AML-193 (cell line): ENCODE results near the gene MRC2.
A peak's percentile ranks its signal among the peaks of the same experiment; 100 is the strongest.
"Not testable (repeated sequence)": the region's sequence is repeated elsewhere in the genome, so short reads cannot be mapped to it uniquely, and the experiment has no call there.

Experiments
- DNase-seq, 2 experiments: peaks; one replicate each; lab custom pipeline; 2025; lab: John Stamatoyannopoulos, UW

MRC2 gene

GRCh38 chr17:62627219-62627903 lies at the start of gene MRC2:
MRC2 (plus strand) TSS chr17:62627670; CDS start chr17:62627803, 133 bp downstream.
- DNase-seq: peak in 1 of 2 experiments; percentile 21

- DNase-seq: no peak
Measured at GRCh38 chr17:62578757-62579487, 48.5 kb upstream of the MRC2 start.

- no peak for DNase-seq
Measured at GRCh38 chr17:62580947-62581346, 46.5 kb upstream of the MRC2 start.

GRCh38 chr17:62581764-62582163 lies 45.7 kb upstream of the MRC2 start:
- no peak for DNase-seq

GRCh38 chr17:62587554-62587953 lies 39.9 kb upstream of the MRC2 start:
- DNase-seq: no peak

GRCh38 chr17:62588109-62588508 lies 39.4 kb upstream of the MRC2 start:
- DNase-seq: no peak

GRCh38 chr17:62591333-62591732 lies 36.1 kb upstream of the MRC2 start:
- DNase-seq: no peak

GRCh38 chr17:62591822-62592221 lies 35.6 kb upstream of the MRC2 start:
- not testable (repeated sequence) for DNase-seq

- DNase-seq: no peak
Measured at GRCh38 chr17:62592341-62593099, 35.0 kb upstream of the MRC2 start.

GRCh38 chr17:62595484-62595883 lies 32.0 kb upstream of the MRC2 start:
- no peak for DNase-seq

- no peak for DNase-seq
Measured at GRCh38 chr17:62596662-62597061, 30.8 kb upstream of the MRC2 start.

GRCh38 chr17:62597150-62597549 lies 30.3 kb upstream of the MRC2 start:
- no peak for DNase-seq

- no peak for DNase-seq
Measured at GRCh38 chr17:62597920-62598319, 29.6 kb upstream of the MRC2 start.

GRCh38 chr17:62599964-62600657 lies 27.4 kb upstream of the MRC2 start:
- DNase-seq: no peak

GRCh38 chr17:62600805-62601204 lies 26.7 kb upstream of the MRC2 start:
- DNase-seq: no peak

GRCh38 chr17:62601471-62601870 lies 26.0 kb upstream of the MRC2 start:
- DNase-seq: no peak

- not testable (repeated sequence) for DNase-seq
Measured at GRCh38 chr17:62603783-62604182, 23.7 kb upstream of the MRC2 start.

- DNase-seq: no peak
Measured at GRCh38 chr17:62605588-62605987, 21.9 kb upstream of the MRC2 start.

GRCh38 chr17:62611292-62611691 lies 16.2 kb upstream of the MRC2 start:
- DNase-seq: no peak

GRCh38 chr17:62611728-62612127 lies 15.7 kb upstream of the MRC2 start:
- no peak for DNase-seq

- not testable (repeated sequence) for DNase-seq
Measured at GRCh38 chr17:62612289-62612688, 15.2 kb upstream of the MRC2 start.

GRCh38 chr17:62613095-62613494 lies 14.4 kb upstream of the MRC2 start:
- not testable (repeated sequence) for DNase-seq
